ENCODE results near the gene CIPC. TPM values are rescaled to one million over a fixed set of nuclear protein-coding genes. Genes with fewer than 3 reads are reported as not detected.
A peak's percentile ranks its signal among the peaks of the same experiment; 100 is the strongest.

CIPC gene
- total RNA-seq, 1 donor from 2014 or later, result 22.5 TPM

- H3K36me3 ChIP-seq, result no peaks in the 10 kb centered on the region
- Mint-ChIP-seq H3K27ac (no peak overlapping the region), H3K4me1 (peaks cover 31% of the 10 kb centered on the region), H3K27me3 (ENCODE audit: insufficient read depth, low read depth) (peaks cover 47% of the 10 kb centered on the region), H3K4me3 (peak overlapping the region; percentile 88), H3K36me3 (no peaks in the 10 kb centered on the region), H3K9me3 (no peaks in the 10 kb centered on the region)
- no peak for DNase-seq (ENCODE audit: low spot score)
- no peak overlapping the region for H3K9ac ChIP-seq
- no peak overlapping the region for H3K4me3 ChIP-seq
- no peaks in the 10 kb centered on the region for H3K9me3 ChIP-seq (ENCODE audit: low read depth)
- H3K27me3 ChIP-seq, result peaks cover 91% of the 10 kb centered on the region
- peaks cover 45% of the 10 kb centered on the region for H4K20me1 ChIP-seq (ENCODE audit: low read depth)
- peaks cover 18% of the 10 kb centered on the region for H3K4me1 ChIP-seq
- H2AFZ ChIP-seq (replicated peaks), result no peak overlapping the region
- H3F3A ChIP-seq (ENCODE audit: low read depth), result peaks cover 32% of the 10 kb centered on the region
- no peaks in the 10 kb centered on the region for H3K79me2 ChIP-seq (ENCODE audit: low read depth)
- H3K27ac ChIP-seq, result no peak overlapping the region
- H3K4me2 ChIP-seq, result peak overlapping the region; percentile 100
- TF ChIP-seq EZH2 (IDR thresholded peaks at IDR 0.05), result no peak
- TF ChIP-seq CTCF (IDR thresholded peaks at IDR 0.05), result no peak
- no peak for TF ChIP-seq EZH2phosphoT487 (IDR thresholded peaks at IDR 0.05)
Measured at GRCh38 chr14:77139022-77139421, 41.0 kb downstream of the CIPC start.

GRCh38 chr14:77139540-77140358, 41.7 kb downstream of the CIPC start:
- Mint-ChIP-seq H3K9me3 (no peaks in the 10 kb centered on the region), H3K36me3 (no peaks in the 10 kb centered on the region), H3K4me3 (peak overlapping the region; percentile 88), H3K27me3 (ENCODE audit: insufficient read depth, low read depth) (peaks cover 49% of the 10 kb centered on the region), H3K4me1 (peaks cover 35% of the 10 kb centered on the region), H3K27ac (no peak overlapping the region)
- Histone ChIP-seq H3K27me3 (peaks cover 91% of the 10 kb centered on the region), H3K4me3 (peak overlapping the region; percentile 76), H3K9me3 (ENCODE audit: low read depth) (no peaks in the 10 kb centered on the region), H3K4me1 (peaks cover 18% of the 10 kb centered on the region), H3K27ac (no peak overlapping the region), H3K9ac (no peak overlapping the region), H4K20me1 (ENCODE audit: low read depth) (peaks cover 37% of the 10 kb centered on the region), H3F3A (ENCODE audit: low read depth) (peaks cover 32% of the 10 kb centered on the region), H3K79me2 (ENCODE audit: low read depth) (no peaks in the 10 kb centered on the region), H2AFZ (replicated peaks) (peak overlapping the region; percentile 77), H3K4me2 (peak overlapping the region; percentile 100), H3K36me3 (no peaks in the 10 kb centered on the region)
- DNase-seq (ENCODE audit: low spot score), result peak; percentile 90
- TF ChIP-seq EZH2phosphoT487 (IDR thresholded peaks at IDR 0.05), result no peak
- TF ChIP-seq EZH2 (IDR thresholded peaks at IDR 0.05), result no peak
- TF ChIP-seq CTCF (IDR thresholded peaks at IDR 0.05), result peak; percentile 84

- H3K36me3 Mint-ChIP-seq, result no peaks in the 10 kb centered on the region
- H3K27ac Mint-ChIP-seq, result no peak overlapping the region
- peaks cover 91% of the 10 kb centered on the region for H3K27me3 ChIP-seq
Measured at GRCh38 chr14:77140359-77141213, 42.5 kb downstream of the CIPC start.

More at GRCh38 chr14:77140359-77141213, 42.5 kb downstream of the CIPC start:
- Histone ChIP-seq H3K4me3 (peak overlapping the region; percentile 76), H3K4me2 (peak overlapping the region; percentile 100), H3K9ac (no peak overlapping the region), H3K9me3 (ENCODE audit: low read depth) (no peaks in the 10 kb centered on the region), H3K27ac (no peak overlapping the region), H3K4me1 (peaks cover 18% of the 10 kb centered on the region), H2AFZ (replicated peaks) (peak overlapping the region; percentile 46), H3F3A (ENCODE audit: low read depth) (peaks cover 32% of the 10 kb centered on the region), H3K79me2 (ENCODE audit: low read depth) (no peaks in the 10 kb centered on the region), H4K20me1 (ENCODE audit: low read depth) (peaks cover 37% of the 10 kb centered on the region), H3K36me3 (no peaks in the 10 kb centered on the region)
- H3K9me3 Mint-ChIP-seq, result no peaks in the 10 kb centered on the region
- DNase-seq (ENCODE audit: low spot score), result peak; percentile 55
- H3K27me3 Mint-ChIP-seq (ENCODE audit: insufficient read depth, low read depth), result peaks cover 53% of the 10 kb centered on the region
- H3K4me3 Mint-ChIP-seq, result peak overlapping the region; percentile 88
- H3K4me1 Mint-ChIP-seq, result peaks cover 40% of the 10 kb centered on the region
- TF ChIP-seq EZH2phosphoT487 (IDR thresholded peaks at IDR 0.05), result peak; percentile 42
- TF ChIP-seq EZH2 (IDR thresholded peaks at IDR 0.05), result peak; percentile 82
- no peak for TF ChIP-seq CTCF (IDR thresholded peaks at IDR 0.05)

Data from neural progenitor cell (in vitro differentiated cells).